T-cell (primary cell): ENCODE results near the gene UNC80. TPM values are rescaled to one million over a fixed set of nuclear protein-coding genes. Genes with fewer than 3 reads are reported as not detected.

Experiments
- ATAC-seq, 4 experiments: fragments of 200-7000 bp in 3 of 4; fragments of 150-1000 bp in 1 of 4; cut with Tn5 transposase; replicated peaks in 1 of 4; 1 replicate in 3 of 4; 2 replicates in 1 of 4; pipeline ENCODE4 v1.10.0; 2021; ENCODE audit warnings: moderate library complexity in 3 of 4, mild to moderate bottlenecking in 2 of 4, moderate number of reproducible peaks in 1 of 4
- CTCF ChIA-PET, 2 donors: fragments of 300-600 bp; sonication (Branson Sonifier 250); formaldehyde crosslinking; loops; one replicate each; lab custom pipeline; 2022; ENCODE audit warnings: antibody characterized with exemption in 2 of 2; lab: Charles Lee
- POLR2A ChIA-PET, 2 donors: fragments of 300-600 bp; sonication (Branson Sonifier 250); formaldehyde crosslinking; loops; one replicate each; lab custom pipeline; 2022; ENCODE audit warnings: antibody characterized with exemption in 2 of 2; lab: Charles Lee
- DNase-seq, 35 experiments: peaks; one replicate each; pipeline versions ENCODE4 v3.0.0 to v3.0.0-alpha.2; 2013 to 2023
- H3K27ac ChIP-seq: one replicate; pipeline ENCODE4 v1.5.1; 2013; ENCODE audit warnings: low read length
- H3K27me3 ChIP-seq, 2 experiments: replicated peaks in 1 of 2; 1 replicate in 1 of 2; 2 replicates in 1 of 2; pipeline versions ENCODE4 v1.6.1 to v1.7.0; 2013; ENCODE audit warnings: low read length in 1 of 2, mixed read lengths in 1 of 2; ENCODE audit not compliant: control insufficient read depth in 2 of 2, insufficient read depth in 2 of 2; ENCODE audit errors: extremely low read depth in 1 of 2
- H3K36me3 ChIP-seq, 2 donors: 1 replicate in 1 of 2; 2 replicates in 1 of 2; pipeline versions ENCODE4 v1.6.1 to v1.7.0; 2013; ENCODE audit warnings: low read length in 1 of 2; ENCODE audit not compliant: control insufficient read depth in 2 of 2, insufficient read depth in 1 of 2; ENCODE audit errors: extremely low read depth in 1 of 2
- H3K4me1 ChIP-seq, 2 experiments: 1 replicate in 1 of 2; 2 replicates in 1 of 2; pipeline versions ENCODE4 v1.6.1 to v1.7.0; 2013; ENCODE audit warnings: low read length in 2 of 2, mixed read lengths in 1 of 2; ENCODE audit not compliant: insufficient read depth in 2 of 2, control insufficient read depth in 1 of 2; ENCODE audit errors: extremely low read depth in 1 of 2
- H3K4me3 ChIP-seq, 2 donors: 1 replicate in 1 of 2; 2 replicates in 1 of 2; pipeline versions ENCODE4 v1.5.1 to v1.7.0; 2013; ENCODE audit warnings: mild to moderate bottlenecking in 2 of 2, low read length in 1 of 2, moderate library complexity in 1 of 2; ENCODE audit not compliant: control insufficient read depth in 1 of 2; ENCODE audit errors: extremely low read depth in 1 of 2
- H3K9me3 ChIP-seq: 2 replicates; pipeline ENCODE4 v1.7.0; 2013
- H3K27ac Mint-ChIP-seq, 2 donors: one replicate each; pipeline ENCODE4 v1.8.0; 2020 to 2021; ENCODE audit warnings: mild to moderate bottlenecking in 2 of 2, mixed read lengths in 2 of 2
- H3K27me3 Mint-ChIP-seq, 2 donors: one replicate each; pipeline ENCODE4 v1.8.0; 2021 to 2022; ENCODE audit warnings: mixed read lengths in 2 of 2
- H3K36me3 Mint-ChIP-seq: one replicate; pipeline ENCODE4 v1.8.0; 2021; ENCODE audit warnings: mixed read lengths
- H3K4me1 Mint-ChIP-seq, 3 donors: one replicate each; pipeline ENCODE4 v1.8.0; 2020 to 2022; ENCODE audit warnings: mixed read lengths in 3 of 3, mild to moderate bottlenecking in 1 of 3
- H3K4me3 Mint-ChIP-seq, 3 donors: one replicate each; pipeline ENCODE4 v1.8.0; 2020 to 2022; ENCODE audit warnings: mild to moderate bottlenecking in 3 of 3, mixed read lengths in 3 of 3, moderate library complexity in 3 of 3
- H3K9me3 Mint-ChIP-seq, 3 donors: one replicate each; pipeline ENCODE4 v1.8.0; 2020 to 2022; ENCODE audit warnings: mixed read lengths in 3 of 3
- WGBS: methylation state at CpG from one replicate; pipeline ENCODE4 v1.1.5; 2013; ENCODE audit warnings: missing lambda C conversion rate; ENCODE audit not compliant: insufficient coverage; 5-methylcytosine and 5-hydroxymethylcytosine counted together
- total RNA-seq, 35 experiments: library from RNA in 6 of 35; stranded (reverse) in 6 of 35; fragments of 120-200 nt in 1 of 35; gene quantifications; one replicate each; pipeline versions ENCODE4 v1.2.1 to v1.2.4 and lab custom pipeline; 2013 to 2026

UNC80 gene
- total RNA-seq, 5 donors from 2014 or later (not counting 1 experiment from before 2014, with no cell fraction given), result 0.09 TPM; not detected in 4

DNA sequence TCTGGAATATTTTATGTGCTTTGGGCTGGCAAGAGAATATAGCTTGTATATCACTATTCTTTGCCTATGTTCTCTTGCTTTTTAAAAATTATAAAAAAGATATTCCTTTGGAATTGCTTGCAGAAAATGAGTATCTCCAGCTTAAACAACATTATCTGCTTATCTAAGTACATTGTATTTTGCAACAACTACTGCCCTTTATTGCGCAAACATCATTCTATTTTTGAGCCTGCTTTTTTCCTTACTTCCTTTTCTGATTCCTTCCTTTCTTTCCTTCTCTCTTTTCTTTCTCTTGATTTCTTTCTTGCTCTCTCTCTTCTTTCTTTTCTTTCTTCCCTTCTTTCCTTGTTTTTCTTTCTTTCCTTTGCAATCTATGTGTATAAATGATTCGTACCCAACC is 74.0 kb downstream of the UNC80 start:
- no peaks in the 10 kb centered on the region for H3K9me3 ChIP-seq
- H3K27me3 ChIP-seq, result no peaks in the 10 kb centered on the region
- Mint-ChIP-seq H3K27ac (no peak overlapping the region), H3K9me3 (no peaks in the 10 kb centered on the region), H3K4me3 (no peak overlapping the region), H3K36me3 (no peaks in the 10 kb centered on the region), H3K4me1 (no peaks in the 10 kb centered on the region), H3K27me3 (peaks cover 0 to 12% of the 10 kb centered on the region in 2 donors)
- DNase-seq (no peak), ATAC-seq (no peak)
- POLR2A ChIA-PET, result no interaction called here
- no CpG with 5 or more reads among the region's 2 CpGs for WGBS
- no peaks in the 10 kb centered on the region for H3K36me3 ChIP-seq
- CTCF ChIA-PET, result no interaction called here
- no peak overlapping the region for H3K27ac ChIP-seq
- no peaks in the 10 kb centered on the region for H3K4me1 ChIP-seq
- H3K4me3 ChIP-seq, result no peak overlapping the region

DNA sequence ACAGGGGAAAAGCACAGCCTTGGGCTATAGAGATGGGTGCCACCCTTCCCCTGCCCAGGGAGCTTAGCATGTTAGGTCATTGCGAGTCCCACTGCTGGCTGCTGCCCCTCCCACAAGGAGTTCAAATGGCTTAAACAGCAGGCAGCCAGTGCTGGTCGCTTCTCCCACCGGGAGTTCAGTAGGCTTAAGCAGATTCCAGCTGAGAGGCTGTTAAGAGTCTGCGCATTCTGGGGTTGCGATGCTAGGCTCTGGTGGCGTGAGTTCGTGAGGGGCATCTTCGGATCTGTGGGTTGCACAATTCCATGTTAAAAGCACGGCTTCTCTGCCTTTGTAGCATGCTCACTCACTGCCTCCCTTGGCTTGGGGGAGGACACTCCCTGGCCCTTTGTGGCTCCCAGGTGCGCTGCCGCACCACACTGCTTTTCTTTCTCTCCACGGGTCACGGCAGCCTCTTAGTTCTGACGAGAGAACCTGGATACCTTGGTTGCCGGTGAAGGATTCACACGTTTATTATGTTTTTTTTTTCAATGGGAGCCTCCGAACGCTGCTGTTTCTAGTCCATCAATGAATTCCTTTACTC is 93.2 kb downstream of the UNC80 start:
- H3K4me1 Mint-ChIP-seq, result no peaks in the 10 kb centered on the region
- H3K36me3 Mint-ChIP-seq, result no peaks in the 10 kb centered on the region
- Histone ChIP-seq H3K27me3 (peaks cover 0 to 3% of the 10 kb centered on the region in 2 experiments), H3K9me3 (no peaks in the 10 kb centered on the region), H3K27ac (no peak overlapping the region), H3K4me1 (no peaks in the 10 kb centered on the region), H3K36me3 (no peaks in the 10 kb centered on the region), H3K4me3 (no peak overlapping the region)
- ChIA-PET POLR2A (no interaction called here), CTCF (no interaction called here)
- H3K27me3 Mint-ChIP-seq, result peaks cover 0 to 7% of the 10 kb centered on the region in 2 donors
- DNase-seq (no peak), ATAC-seq (no peak)
- no peak overlapping the region for H3K27ac Mint-ChIP-seq
- 58% methylated on average over 15 of the region's 18 CpGs for WGBS
- peaks cover 6 to 10% (median 10%) of the 10 kb centered on the region in 3 donors for H3K9me3 Mint-ChIP-seq
- no peak overlapping the region for H3K4me3 Mint-ChIP-seq

DNA sequence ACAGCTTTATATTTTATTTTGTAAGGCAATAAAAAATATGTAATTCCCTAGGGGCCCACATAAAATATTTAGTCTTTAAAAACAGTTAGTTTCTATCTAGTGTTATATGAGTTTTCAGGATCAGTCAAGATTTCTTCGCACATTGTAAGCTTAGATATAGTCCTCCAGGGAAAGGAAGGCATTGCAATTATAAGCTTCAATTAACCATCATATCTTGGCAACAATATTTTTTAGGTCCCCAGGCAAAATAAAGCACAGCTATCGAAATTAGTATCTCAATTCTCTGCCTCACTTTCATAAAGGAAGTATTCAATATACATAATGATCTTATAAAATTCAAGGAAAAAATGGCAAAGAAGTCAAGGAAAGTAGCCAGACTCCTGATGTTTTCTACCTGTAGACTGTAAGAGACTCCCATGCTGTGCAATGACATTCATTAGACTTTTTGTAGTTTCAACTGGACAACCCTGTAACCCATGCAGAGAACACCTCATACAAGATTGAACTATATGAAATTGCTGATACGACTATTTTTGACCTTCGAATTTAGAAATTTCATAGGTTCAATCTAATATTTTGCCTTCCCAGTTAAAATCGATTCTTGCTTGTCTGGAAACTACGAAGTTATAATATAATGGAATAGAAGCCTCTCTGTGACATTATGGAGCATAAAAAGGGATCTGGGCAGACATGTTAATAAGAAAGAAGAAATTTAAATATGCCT is 96.8 kb downstream of the UNC80 start:
- peaks cover 4 to 6% of the 10 kb centered on the region in 2 donors for H3K27me3 Mint-ChIP-seq
- Histone ChIP-seq H3K4me3 (no peak overlapping the region), H3K36me3 (no peaks in the 10 kb centered on the region), H3K27ac (no peak overlapping the region), H3K27me3 (peaks cover 0 to 3% of the 10 kb centered on the region in 2 experiments), H3K4me1 (no peaks in the 10 kb centered on the region), H3K9me3 (no peaks in the 10 kb centered on the region)
- ChIA-PET POLR2A (no interaction called here), CTCF (interaction anchor here in 1 of 2 donors (0.6 kb wide), 1 partner anchor 158 kb away, joined by 3 read pairs; no protein-coding TSS in a partner anchor)
- H3K9me3 Mint-ChIP-seq, result peaks cover 5 to 7% (median 5%) of the 10 kb centered on the region in 3 donors
- H3K36me3 Mint-ChIP-seq, result no peaks in the 10 kb centered on the region
- H3K27ac Mint-ChIP-seq, result no peak overlapping the region
- no CpG with 5 or more reads among the region's 6 CpGs for WGBS
- ATAC-seq, result no peak
- H3K4me1 Mint-ChIP-seq, result no peaks in the 10 kb centered on the region
- DNase-seq, result no peak
- no peak overlapping the region for H3K4me3 Mint-ChIP-seq

DNA sequence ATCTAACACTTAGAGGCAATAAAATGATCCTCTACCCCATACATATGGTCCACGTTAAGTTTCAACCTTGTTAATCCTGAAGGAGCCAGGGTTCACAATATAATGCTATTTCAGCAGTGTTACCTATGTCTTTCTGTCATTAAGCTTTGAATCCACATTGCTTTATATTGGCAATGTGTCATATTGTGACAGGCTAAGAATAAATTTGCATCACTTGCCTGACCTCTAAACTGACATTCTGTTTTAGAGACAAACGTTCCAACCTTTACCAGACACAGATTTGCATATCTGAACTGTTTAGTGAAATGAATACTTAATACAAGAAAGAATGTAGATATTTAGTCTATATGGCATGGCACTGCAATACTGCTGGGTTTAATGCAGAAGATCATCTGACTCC is 98.4 kb downstream of the UNC80 start:
- no peak for DNase-seq
- Histone ChIP-seq H3K27ac (no peak overlapping the region), H3K9me3 (no peaks in the 10 kb centered on the region), H3K27me3 (no peaks in the 10 kb centered on the region), H3K4me1 (no peaks in the 10 kb centered on the region), H3K4me3 (no peak overlapping the region), H3K36me3 (no peaks in the 10 kb centered on the region)
- CTCF ChIA-PET, result no interaction called here
- no peak for ATAC-seq
- no CpG with 5 or more reads among the region's 2 CpGs for WGBS
- POLR2A ChIA-PET, result no interaction called here
- H3K4me1 Mint-ChIP-seq, result no peaks in the 10 kb centered on the region
- no peaks in the 10 kb centered on the region for H3K36me3 Mint-ChIP-seq
- no peak overlapping the region for H3K4me3 Mint-ChIP-seq
- H3K27me3 Mint-ChIP-seq, result peaks cover 6 to 8% of the 10 kb centered on the region in 2 donors
- no peak overlapping the region for H3K27ac Mint-ChIP-seq
- H3K9me3 Mint-ChIP-seq, result peaks cover 1 to 7% (median 3%) of the 10 kb centered on the region in 3 donors

DNA sequence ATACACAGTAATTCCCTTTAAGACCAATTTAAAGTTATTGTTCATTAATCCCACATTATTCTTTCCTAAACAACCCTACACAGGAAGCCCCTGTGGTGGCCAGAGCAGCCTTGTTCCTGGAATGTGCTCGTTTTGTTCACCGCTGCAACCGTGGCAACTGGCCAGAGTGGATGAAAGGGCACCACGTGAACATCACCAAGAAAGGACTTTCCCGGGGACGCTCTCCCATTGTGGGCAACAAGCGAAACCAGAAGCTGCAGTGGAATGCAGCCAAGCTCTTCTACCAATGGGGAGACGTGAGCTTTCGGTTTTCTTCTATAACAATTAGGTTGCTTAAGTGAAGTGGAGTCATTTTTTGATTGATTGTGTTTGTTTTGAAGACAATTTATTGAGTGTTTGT is 101.0 kb downstream of the UNC80 start:
- Mint-ChIP-seq H3K4me3 (no peak overlapping the region), H3K27me3 (peaks cover 8% of the 10 kb centered on the region in 2 donors), H3K36me3 (no peaks in the 10 kb centered on the region), H3K4me1 (no peaks in the 10 kb centered on the region), H3K9me3 (peaks cover 0 to 3% (median 1%) of the 10 kb centered on the region in 3 donors), H3K27ac (no peak overlapping the region)
- Histone ChIP-seq H3K4me1 (no peaks in the 10 kb centered on the region), H3K9me3 (no peaks in the 10 kb centered on the region), H3K36me3 (no peaks in the 10 kb centered on the region), H3K4me3 (no peak overlapping the region), H3K27ac (no peak overlapping the region), H3K27me3 (no peaks in the 10 kb centered on the region)
- DNase-seq (no peak), ATAC-seq (no peak)
- CTCF ChIA-PET, result no interaction called here
- POLR2A ChIA-PET, result no interaction called here
- WGBS, result 66% methylated on average over 6 of the region's 9 CpGs

DNA sequence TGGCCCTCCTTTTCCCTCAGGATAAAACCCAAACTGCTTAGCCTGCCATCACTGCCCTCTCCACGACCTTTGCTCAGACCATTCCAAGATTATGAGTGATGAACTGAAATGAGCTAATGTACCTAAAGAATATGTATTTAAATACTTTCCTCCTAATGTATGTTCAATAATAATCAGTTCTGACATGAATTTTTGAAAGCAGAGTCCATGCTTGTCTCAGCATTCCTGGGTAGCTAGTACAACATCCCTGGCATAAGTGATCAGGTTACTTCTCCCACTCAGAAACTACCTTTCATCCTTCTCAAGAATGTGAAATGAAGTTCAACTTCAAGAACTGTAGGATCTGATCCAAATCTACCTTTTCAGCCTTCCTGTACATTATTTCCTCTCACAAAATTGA is 103.6 kb downstream of the UNC80 start:
- WGBS, result no CpG with 5 or more reads among the region's 1 CpG
- Mint-ChIP-seq H3K9me3 (no peaks in the 10 kb centered on the region), H3K4me1 (no peaks in the 10 kb centered on the region), H3K4me3 (no peak overlapping the region), H3K27me3 (peaks cover 4 to 8% of the 10 kb centered on the region in 2 donors), H3K36me3 (no peaks in the 10 kb centered on the region), H3K27ac (no peak overlapping the region)
- POLR2A ChIA-PET, result no interaction called here
- CTCF ChIA-PET, result no interaction called here
- Histone ChIP-seq H3K4me1 (no peaks in the 10 kb centered on the region), H3K36me3 (no peaks in the 10 kb centered on the region), H3K27ac (no peak overlapping the region), H3K27me3 (no peaks in the 10 kb centered on the region), H3K9me3 (no peaks in the 10 kb centered on the region), H3K4me3 (no peak overlapping the region)
- DNase-seq (no peak), ATAC-seq (no peak)
